ENCODE results near the gene TSPOAP1. TPM values are rescaled to one million over a fixed set of nuclear protein-coding genes. Genes with fewer than 3 reads are reported as not detected.

TSPOAP1 gene
- total RNA-seq, 1 donor from 2014 or later, result 27.9 TPM

DNA sequence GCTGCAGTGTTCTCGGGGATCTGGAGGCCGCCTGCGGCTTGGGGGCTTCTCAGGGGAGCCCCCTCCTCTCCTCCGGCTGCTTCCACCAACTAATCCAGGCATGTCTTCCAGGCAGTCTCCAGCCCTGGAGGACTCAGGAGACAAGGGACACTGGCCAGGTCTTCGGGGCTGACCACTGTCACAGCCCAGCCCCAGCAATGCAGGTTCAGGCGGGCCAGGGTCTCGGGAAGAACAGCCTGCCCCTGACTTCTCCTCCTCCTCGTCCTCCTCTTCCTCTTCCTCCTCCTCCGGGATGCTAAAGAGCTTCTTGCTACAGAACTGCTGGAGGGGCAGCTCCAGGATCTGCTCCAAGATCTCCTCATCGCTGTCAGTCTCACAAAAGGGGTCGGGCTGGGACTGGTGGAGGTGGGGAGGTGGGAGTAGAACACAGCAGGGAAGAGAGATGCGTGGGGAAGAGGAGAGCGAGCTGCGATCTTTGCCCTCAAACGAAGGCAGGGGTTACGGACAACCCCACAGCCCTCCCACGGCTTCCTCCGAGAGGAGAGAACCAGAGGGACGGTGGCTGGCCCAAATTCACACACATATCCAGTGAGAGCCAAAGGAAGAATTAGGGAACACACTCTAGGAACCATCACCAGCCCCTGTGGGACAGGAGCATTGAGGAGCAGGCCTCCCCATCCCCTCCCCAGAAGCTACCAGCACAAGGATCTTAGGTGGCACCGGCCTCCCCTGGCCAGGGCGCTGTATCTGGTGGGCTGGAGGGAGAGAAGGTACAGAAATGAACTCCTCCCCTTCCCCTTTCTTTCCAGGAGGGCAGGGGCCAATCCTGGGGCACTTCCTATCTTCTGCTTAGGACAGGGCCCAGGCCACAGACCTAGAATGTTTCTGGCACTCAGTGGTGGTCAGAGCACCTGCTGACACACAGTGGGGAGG is 19.3 kb downstream of the TSPOAP1 start:
- Mint-ChIP-seq H3K36me3 (ENCODE audit: low read depth) (no peaks in the 10 kb centered on the region), H3K4me1 (peaks cover 15% of the 10 kb centered on the region), H3K27me3 (ENCODE audit: low read depth) (no peaks in the 10 kb centered on the region), H3K4me3 (no peak overlapping the region), H3K9me3 (no peaks in the 10 kb centered on the region), H3K27ac (ENCODE audit: unreplicated experiment) (no peak overlapping the region)
- DNase-seq (ENCODE audit: low read depth, low spot score), result no peak
- TF ChIP-seq, protein P1, sequence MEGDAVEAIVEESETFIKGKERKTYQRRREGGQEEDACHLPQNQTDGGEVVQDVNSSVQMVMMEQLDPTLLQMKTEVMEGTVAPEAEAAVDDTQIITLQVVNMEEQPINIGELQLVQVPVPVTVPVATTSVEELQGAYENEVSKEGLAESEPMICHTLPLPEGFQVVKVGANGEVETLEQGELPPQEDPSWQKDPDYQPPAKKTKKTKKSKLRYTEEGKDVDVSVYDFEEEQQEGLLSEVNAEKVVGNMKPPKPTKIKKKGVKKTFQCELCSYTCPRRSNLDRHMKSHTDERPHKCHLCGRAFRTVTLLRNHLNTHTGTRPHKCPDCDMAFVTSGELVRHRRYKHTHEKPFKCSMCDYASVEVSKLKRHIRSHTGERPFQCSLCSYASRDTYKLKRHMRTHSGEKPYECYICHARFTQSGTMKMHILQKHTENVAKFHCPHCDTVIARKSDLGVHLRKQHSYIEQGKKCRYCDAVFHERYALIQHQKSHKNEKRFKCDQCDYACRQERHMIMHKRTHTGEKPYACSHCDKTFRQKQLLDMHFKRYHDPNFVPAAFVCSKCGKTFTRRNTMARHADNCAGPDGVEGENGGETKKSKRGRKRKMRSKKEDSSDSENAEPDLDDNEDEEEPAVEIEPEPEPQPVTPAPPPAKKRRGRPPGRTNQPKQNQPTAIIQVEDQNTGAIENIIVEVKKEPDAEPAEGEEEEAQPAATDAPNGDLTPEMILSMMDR (conservative IDR thresholded peaks at IDR 0.05), result no peak

DNA sequence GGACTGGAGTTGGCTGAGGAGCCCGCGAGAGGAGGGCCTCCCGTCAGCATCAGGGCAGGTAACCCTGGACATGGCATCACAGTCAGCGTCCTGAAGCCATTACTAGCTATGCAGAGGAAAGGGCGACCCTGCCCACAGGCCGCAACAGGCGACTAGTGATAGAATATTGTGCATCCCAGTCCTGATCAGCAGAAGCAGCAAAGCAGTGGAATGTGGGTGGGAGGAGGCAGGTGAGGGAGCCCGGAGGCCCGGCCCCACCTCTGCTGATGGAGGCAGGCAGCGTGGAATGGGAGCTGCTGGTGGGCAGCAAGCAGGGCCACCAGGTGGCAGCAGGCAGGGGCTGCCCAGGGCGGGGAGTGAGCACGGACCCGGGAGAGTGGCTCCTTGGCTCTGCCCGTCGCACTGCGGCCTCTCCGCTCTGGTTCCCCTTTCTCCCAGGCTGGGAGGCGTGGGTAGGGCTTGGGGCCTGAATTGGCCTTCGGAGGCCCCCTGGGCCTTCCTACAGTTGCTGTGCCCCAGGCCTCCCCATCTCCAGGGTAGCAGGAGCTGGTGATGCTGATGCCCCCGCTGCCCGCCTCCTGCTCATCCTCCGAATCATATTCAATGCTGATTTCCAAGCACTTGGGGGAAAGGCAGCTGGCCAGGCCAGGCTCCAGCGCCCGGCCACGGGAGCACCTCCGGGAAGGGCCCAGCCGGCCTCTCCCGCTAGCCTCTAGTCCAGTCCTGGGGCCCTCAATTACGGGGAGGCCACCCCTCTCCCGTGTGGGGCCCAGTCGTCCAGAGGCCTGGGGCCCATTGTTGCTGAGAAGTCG is 20.2 kb downstream of the TSPOAP1 start:
- H3K27ac Mint-ChIP-seq (ENCODE audit: unreplicated experiment), result no peak overlapping the region
- DNase-seq (ENCODE audit: low read depth, low spot score), result no peak
- H3K36me3 Mint-ChIP-seq (ENCODE audit: low read depth), result no peaks in the 10 kb centered on the region
- H3K27me3 Mint-ChIP-seq (ENCODE audit: low read depth), result no peaks in the 10 kb centered on the region
- H3K4me1 Mint-ChIP-seq, result peaks cover 11% of the 10 kb centered on the region
- no peak overlapping the region for H3K4me3 Mint-ChIP-seq
- TF ChIP-seq, protein P1 (conservative IDR thresholded peaks at IDR 0.05), result peak; percentile 49
- H3K9me3 Mint-ChIP-seq, result no peaks in the 10 kb centered on the region

DNA sequence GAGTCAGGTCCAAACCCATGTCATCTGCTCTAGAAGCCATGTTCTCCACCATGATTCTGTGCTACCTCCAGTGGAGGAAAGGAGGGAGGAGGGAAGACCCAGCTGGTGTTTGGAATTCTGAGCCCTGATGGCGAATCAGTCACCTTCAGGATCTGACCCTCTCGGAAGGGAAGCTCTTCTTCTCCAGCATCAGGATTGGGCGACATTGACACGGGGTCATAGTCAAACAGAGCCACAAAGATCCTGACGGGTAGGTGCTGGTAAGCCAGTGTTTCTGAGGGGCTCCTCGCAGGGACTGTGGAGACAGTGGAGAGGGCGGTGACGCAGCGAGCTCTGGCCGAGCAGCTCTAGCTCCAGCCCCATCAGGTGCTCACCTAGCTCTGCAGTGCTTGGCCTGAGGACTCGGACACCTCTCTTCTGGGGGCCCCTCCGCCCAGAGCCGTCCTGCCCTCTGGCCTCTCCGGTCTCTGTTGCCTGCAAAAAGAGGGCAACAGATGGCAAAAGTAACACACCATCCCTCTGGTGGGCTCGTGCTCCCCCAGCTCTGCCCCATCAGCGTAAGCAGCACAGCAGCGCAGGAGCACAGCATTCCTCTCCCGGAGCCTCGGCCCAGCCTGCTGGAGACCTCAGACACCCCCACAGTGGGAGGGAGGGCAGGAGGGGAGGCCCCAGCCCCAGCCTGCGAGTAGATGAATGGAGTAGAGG is 21.0 kb downstream of the TSPOAP1 start:
- TF ChIP-seq, protein P1 (conservative IDR thresholded peaks at IDR 0.05), result no peak
- H3K27ac Mint-ChIP-seq (ENCODE audit: unreplicated experiment), result no peak overlapping the region
- peaks cover 9% of the 10 kb centered on the region for H3K4me1 Mint-ChIP-seq
- no peak for DNase-seq (ENCODE audit: low read depth, low spot score)
- H3K36me3 Mint-ChIP-seq (ENCODE audit: low read depth), result no peaks in the 10 kb centered on the region
- no peaks in the 10 kb centered on the region for H3K9me3 Mint-ChIP-seq
- no peaks in the 10 kb centered on the region for H3K27me3 Mint-ChIP-seq (ENCODE audit: low read depth)
- H3K4me3 Mint-ChIP-seq, result no peak overlapping the region

DNA sequence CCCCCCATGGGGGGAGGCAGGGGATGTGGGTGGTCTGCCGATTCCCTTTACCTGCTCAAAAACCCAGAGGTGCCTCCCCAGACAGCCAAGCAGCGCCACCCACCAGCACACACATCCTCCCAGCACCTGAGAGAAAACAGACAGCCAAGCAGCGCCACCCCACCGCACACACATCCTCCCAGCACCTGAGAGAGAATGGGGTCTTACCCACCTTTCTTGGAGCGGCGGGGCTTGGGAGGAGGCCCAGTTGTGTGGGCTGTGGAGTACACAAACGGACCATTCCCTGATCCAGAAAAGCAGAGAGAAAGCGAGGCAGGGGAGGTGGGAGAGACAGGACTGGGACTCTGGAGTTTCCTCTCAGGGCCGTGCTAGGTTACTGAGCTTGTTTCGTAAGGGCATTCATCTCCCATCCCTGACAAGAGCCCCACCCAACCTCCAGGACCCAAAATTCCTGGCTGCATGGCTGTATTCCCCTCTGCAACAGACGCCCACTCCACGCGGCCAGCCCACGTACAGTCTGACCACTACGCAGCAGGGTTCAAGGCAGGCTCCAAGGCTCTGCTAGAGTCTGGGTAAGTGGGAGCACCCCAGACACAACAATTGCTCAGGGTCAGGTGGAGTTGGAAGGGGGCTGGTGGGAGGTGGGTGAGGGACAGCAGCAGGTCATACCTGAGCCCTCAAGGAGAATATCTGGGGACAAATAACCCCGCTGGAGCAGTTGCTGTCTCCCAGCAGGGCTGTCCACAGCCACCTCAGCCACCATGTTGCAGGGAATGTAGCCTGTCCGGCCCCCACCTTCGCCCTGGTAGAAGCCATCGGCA is 22.3 kb downstream of the TSPOAP1 start:
- peak overlapping the region; percentile 19 for H3K27ac Mint-ChIP-seq (ENCODE audit: unreplicated experiment)
- DNase-seq (ENCODE audit: low read depth, low spot score), result no peak
- H3K9me3 Mint-ChIP-seq, result no peaks in the 10 kb centered on the region
- peaks cover 6% of the 10 kb centered on the region for H3K4me1 Mint-ChIP-seq
- H3K4me3 Mint-ChIP-seq, result no peak overlapping the region
- H3K27me3 Mint-ChIP-seq (ENCODE audit: low read depth), result no peaks in the 10 kb centered on the region
- no peaks in the 10 kb centered on the region for H3K36me3 Mint-ChIP-seq (ENCODE audit: low read depth)
- TF ChIP-seq, protein P1 (conservative IDR thresholded peaks at IDR 0.05), result no peak
